Heart right ventricle (tissue), 16 donors: ENCODE measurements around the gene FUNDC1. TPM values are rescaled to one million over a fixed set of nuclear protein-coding genes. Genes with fewer than 3 reads are reported as not detected.

Experiments used
- ATAC-seq, 8 donors: fragments of 200-7000 bp; cut with Tn5 transposase; one replicate each; pipeline ENCODE4 v1.9.1; 2020; ENCODE audit warnings: mild to moderate bottlenecking in 8 of 8, moderate library complexity in 8 of 8, moderate number of reproducible peaks in 1 of 8
- DNase-seq, 2 donors: peaks; one replicate each; pipeline ENCODE4 v3.0.0-alpha.2; 2020
- H3K27ac ChIP-seq, 10 donors: fragments of 200-600 bp; sonication (generic) in 2 of 10; one replicate each; pipeline versions ENCODE4 v1.5.0 to v1.8.0; 2020 to 2022; ENCODE audit warnings: mild to moderate bottlenecking in 3 of 10
- H3K27me3 ChIP-seq, 7 donors: fragments of 200-600 bp; one replicate each; pipeline ENCODE4 v1.8.0; 2021 to 2022; ENCODE audit warnings: mild to moderate bottlenecking in 2 of 7
- H3K36me3 ChIP-seq, 9 donors: fragments of 200-600 bp; sonication (generic) in 1 of 9; one replicate each; pipeline versions ENCODE4 v1.5.0 to v1.8.0; 2020 to 2022; ENCODE audit warnings: mild to moderate bottlenecking in 2 of 9
- H3K4me1 ChIP-seq, 9 donors: fragments of 200-600 bp; sonication (generic) in 1 of 9; one replicate each; pipeline versions ENCODE4 v1.5.0 to v1.8.0; 2020 to 2022; ENCODE audit warnings: mild to moderate bottlenecking in 4 of 9
- H3K4me3 ChIP-seq, 10 donors: fragments of 200-600 bp; sonication (generic) in 2 of 10; one replicate each; pipeline versions ENCODE4 v1.5.0 to v1.8.0; 2020 to 2022; ENCODE audit warnings: mild to moderate bottlenecking in 7 of 10, moderate library complexity in 2 of 10
- H3K9me3 ChIP-seq, 11 donors: fragments of 200-600 bp in 10 of 11; sonication (generic) in 2 of 11; one replicate each; pipeline versions ENCODE4 v1.5.0 to v1.8.0; 2013 to 2022; ENCODE audit warnings: mild to moderate bottlenecking in 2 of 11, control low read depth in 1 of 11, moderate library complexity in 1 of 11
- WGBS, 2 donors: extraction: QIAGEN DNeasy Blood & Tissue Kit; methylation state at CpG; one replicate each; pipeline ENCODE4 v1.1.7; 2013; ENCODE audit warnings: inconsistent platforms in 1 of 2; 5-methylcytosine and 5-hydroxymethylcytosine counted together
- intact Hi-C, 10 donors: fragments of 100-400 bp; cut with DNase I; formaldehyde crosslinking; loops; one replicate each; pipeline versions ENCODE4 v1.11.1 to v1.14.2; 2022
- polyA plus RNA-seq, 2 donors: library from polyadenylated mRNA; stranded (reverse); fragments of 200-250 nt; gene quantifications; one replicate each; pipeline ENCODE4 v1.2.3, GENCODE V29; 2013
- total RNA-seq, 10 donors: library from RNA; stranded (reverse); fragmentation: NEBNext Ultra II Directional in 3 of 10; extraction: Animal tissue kit (Norgen Biotek cat#: 25700) in 3 of 10; gene quantifications; one replicate each; pipeline versions ENCODE4 v1.2.1 to v1.2.4, GENCODE V29; 2021 to 2023
- TF ChIP-seq, protein P1 (sequence below), 9 donors: fragments of 200-600 bp; sonication (generic) in 2 of 9; IDR thresholded peaks; one replicate each; pipeline versions ENCODE4 v1.5.0 to v1.8.0; 2021 to 2022; ENCODE audit warnings: antibody characterized with exemption in 9 of 9, mild to moderate bottlenecking in 5 of 9, moderate library complexity in 1 of 9
- donor health status: Arrhythmogenic right ventricular cardiomyopathy.
- donor health status: ischemic (EF 13 %, LVEDD 7.1; RV severe dilation, severe dysfunction).
- donor health status: healthy with polysubstance abuse.
- donor health status: DM: no; HTN: yes; CAD: no.
- donor health status: DM: no; HTN: no; CAD: no.
- donor health status: ischemic (EF 25% LVEDD 6.9; RV normal size, moderate dysfunction).
- donor health status: ischemic (EF 25% LVEDD 5.7; RV mildly dilated, moderate dysfunction).
- donor health status: healthy.
- donor health status: DM: yes; HTN: yes; CAD: no.
- donor health status: Ischemic cardiomyopathy.
- donor health status: ischemic (EF 35%, LVEDD 5.7; RV mildly dilated, moderate dysfunction).
- donor health status: nonischemic (EF 11% LVEDD 7.7; RV severe dilation, severe dysfunction).
- donor health status: DM: yes; HTN: yes; CAD: no.
- donor health status: PGD.
- donor health status: ischemic (EF 29% LVEDD 5.4; RV normal size, mild dysfunction).
- donor health status: nonischemic (EF 23%, LVEDD 6.1; RV moderate dilation, normal function).

Gene FUNDC1
- total and polyA plus RNA-seq, 12 donors = 17.8 to 32.1 (median 26.4) TPM

DNA sequence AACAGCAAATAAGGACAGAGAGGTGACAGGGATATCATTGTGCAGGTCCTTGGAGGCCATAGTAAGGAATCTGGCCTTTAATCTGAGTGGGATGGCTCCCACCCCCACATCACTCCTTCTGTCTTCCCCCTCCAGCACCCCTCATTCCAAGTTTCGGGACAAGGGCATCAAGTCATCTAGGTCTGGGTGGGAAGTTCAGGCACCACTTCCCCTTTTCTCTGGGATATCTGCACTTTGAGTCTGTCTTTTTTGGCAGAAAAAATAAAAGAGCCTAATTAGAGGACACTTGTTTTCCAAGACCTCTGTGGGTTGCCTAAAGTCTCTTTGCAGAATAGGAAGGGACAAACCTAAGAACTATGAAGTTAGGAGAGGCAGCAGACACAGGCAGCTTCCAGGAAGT is 60.1 kb downstream of the FUNDC1 start:
- no peak for DNase-seq
- Histone ChIP-seq H3K36me3 (no peaks in the 10 kb centered on the region), H3K4me3 (no peak overlapping the region), H3K27me3 (peaks cover 0 to 46% (median 0%) of the 10 kb centered on the region in 7 donors), H3K9me3 (no peaks in the 10 kb centered on the region), H3K4me1 (no peaks in the 10 kb centered on the region), H3K27ac (no peak overlapping the region)
- intact Hi-C loops = no loop called here
- ATAC-seq = no peak
- 68 to 83% methylated on average over 1 of the region's 1 CpG for WGBS, 2 donors
- TF ChIP-seq, protein P1, sequence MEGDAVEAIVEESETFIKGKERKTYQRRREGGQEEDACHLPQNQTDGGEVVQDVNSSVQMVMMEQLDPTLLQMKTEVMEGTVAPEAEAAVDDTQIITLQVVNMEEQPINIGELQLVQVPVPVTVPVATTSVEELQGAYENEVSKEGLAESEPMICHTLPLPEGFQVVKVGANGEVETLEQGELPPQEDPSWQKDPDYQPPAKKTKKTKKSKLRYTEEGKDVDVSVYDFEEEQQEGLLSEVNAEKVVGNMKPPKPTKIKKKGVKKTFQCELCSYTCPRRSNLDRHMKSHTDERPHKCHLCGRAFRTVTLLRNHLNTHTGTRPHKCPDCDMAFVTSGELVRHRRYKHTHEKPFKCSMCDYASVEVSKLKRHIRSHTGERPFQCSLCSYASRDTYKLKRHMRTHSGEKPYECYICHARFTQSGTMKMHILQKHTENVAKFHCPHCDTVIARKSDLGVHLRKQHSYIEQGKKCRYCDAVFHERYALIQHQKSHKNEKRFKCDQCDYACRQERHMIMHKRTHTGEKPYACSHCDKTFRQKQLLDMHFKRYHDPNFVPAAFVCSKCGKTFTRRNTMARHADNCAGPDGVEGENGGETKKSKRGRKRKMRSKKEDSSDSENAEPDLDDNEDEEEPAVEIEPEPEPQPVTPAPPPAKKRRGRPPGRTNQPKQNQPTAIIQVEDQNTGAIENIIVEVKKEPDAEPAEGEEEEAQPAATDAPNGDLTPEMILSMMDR (IDR thresholded peaks at IDR 0.05) = no peak

- H3K9me3 ChIP-seq = no peaks in the 10 kb centered on the region
- no peak overlapping the region for H3K27ac ChIP-seq
- DNase-seq = no peak
- H3K4me3 ChIP-seq = no peak overlapping the region
- no peaks in the 10 kb centered on the region for H3K36me3 ChIP-seq
- peaks cover 0 to 50% (median 0%) of the 10 kb centered on the region in 7 donors for H3K27me3 ChIP-seq
- no peaks in the 10 kb centered on the region for H3K4me1 ChIP-seq
- TF ChIP-seq, protein P1 (IDR thresholded peaks at IDR 0.05) = no peak
- 43 to 59% methylated on average over 2 of the region's 2 CpGs for WGBS, 2 donors
- ATAC-seq = no peak
- intact Hi-C loops = no loop called here
Observed at GRCh38 chrX:44480591-44480990, 62.1 kb downstream of the FUNDC1 start.

- no peak overlapping the region for H3K27ac ChIP-seq
- 71 to 78% methylated on average over 2 of the region's 2 CpGs for WGBS, 2 donors
- TF ChIP-seq, protein P1 (IDR thresholded peaks at IDR 0.05) = no peak
- no peaks in the 10 kb centered on the region for H3K4me1 ChIP-seq
- ATAC-seq (no peak), DNase-seq (no peak)
- H3K9me3 ChIP-seq = no peaks in the 10 kb centered on the region
- H3K36me3 ChIP-seq = no peaks in the 10 kb centered on the region
- intact Hi-C loops = no loop called here
- no peak overlapping the region for H3K4me3 ChIP-seq
- H3K27me3 ChIP-seq = peaks cover 0 to 24% (median 0%) of the 10 kb centered on the region in 7 donors
Observed at GRCh38 chrX:44474410-44474809, 68.2 kb downstream of the FUNDC1 start.

Other genes starting within 250 kb of the FUNDC1 start
- gene EFHC2, start 199.2 kb downstream of the FUNDC1 start, total RNA-seq = 10 to 100 TPM in 5 of 10 donors, 1 to 10 TPM in 5; 7.0 to 17.9 (median 10.3) TPM
- gene EFHC2, start 199.2 kb downstream of the FUNDC1 start, polyA plus RNA-seq = 10 to 100 TPM in 1 of 2 donors, 1 to 10 TPM in 1; 1.5 to 13.2 TPM